Activated T-cell treated with anti-CD3 and anti-CD28 coated beads, Interleukin-2, amount 50 U/mL, for 4 hours (primary cell): ENCODE data around the gene MOXD1. TPM values are rescaled to one million over a fixed set of nuclear protein-coding genes. Genes with fewer than 3 reads are reported as not detected.

ENCODE experiments used
- ATAC-seq, 2 donors: fragments of 200-7000 bp; cut with Tn5 transposase; one replicate each; pipeline ENCODE4 v1.10.0; 2021
- DNase-seq: peaks from one replicate; pipeline ENCODE4 v3.0.0-alpha.2; 2020
- H3K27me3 Mint-ChIP-seq: one replicate; pipeline ENCODE4 v1.8.0; 2021; ENCODE audit warnings: low read depth, mixed read lengths
- H3K36me3 Mint-ChIP-seq: one replicate; pipeline ENCODE4 v1.8.0; 2022; ENCODE audit warnings: mixed read lengths; ENCODE audit not compliant: insufficient read depth
- H3K4me1 Mint-ChIP-seq: one replicate; pipeline ENCODE4 v1.8.0; 2021; ENCODE audit warnings: low read depth, mixed read lengths
- H3K4me3 Mint-ChIP-seq: one replicate; pipeline ENCODE4 v1.8.0; 2021; ENCODE audit warnings: mild to moderate bottlenecking, moderate library complexity, mixed read lengths
- H3K9me3 Mint-ChIP-seq: one replicate; pipeline ENCODE4 v1.8.0; 2021; ENCODE audit warnings: mixed read lengths
- total RNA-seq, 3 donors: library from RNA; stranded (reverse); gene quantifications; one replicate each; pipeline ENCODE4 v1.2.1, GENCODE V29; 2021

The MOXD1 gene
- total RNA-seq, 3 donors from 2014 or later = not detected

DNA sequence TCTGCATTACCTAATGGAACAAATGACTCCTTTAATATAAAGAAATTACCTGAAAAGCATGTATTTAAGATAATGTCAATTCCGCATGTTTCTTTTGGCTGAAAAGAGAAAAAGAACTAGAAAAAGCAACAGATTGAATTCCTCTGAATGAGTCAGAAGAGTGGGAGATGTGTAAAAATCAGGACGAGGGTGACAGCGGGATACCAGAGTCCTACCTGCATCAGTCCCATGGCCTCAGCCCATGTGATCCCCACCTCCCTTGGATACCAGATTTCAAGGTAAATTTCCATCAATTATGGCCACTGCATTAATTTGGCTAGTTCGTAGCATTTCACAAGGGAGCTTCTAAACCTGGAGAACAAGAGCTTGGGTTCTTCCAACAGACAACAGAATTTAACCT lies 10.0 kb upstream of the MOXD1 start:
- Mint-ChIP-seq H3K4me1 (no peaks in the 10 kb centered on the region), H3K4me3 (no peak overlapping the region), H3K36me3 (no peaks in the 10 kb centered on the region), H3K27me3 (peaks cover 27% of the 10 kb centered on the region), H3K9me3 (no peaks in the 10 kb centered on the region)
- DNase-seq (no peak), ATAC-seq (no peak)

DNA sequence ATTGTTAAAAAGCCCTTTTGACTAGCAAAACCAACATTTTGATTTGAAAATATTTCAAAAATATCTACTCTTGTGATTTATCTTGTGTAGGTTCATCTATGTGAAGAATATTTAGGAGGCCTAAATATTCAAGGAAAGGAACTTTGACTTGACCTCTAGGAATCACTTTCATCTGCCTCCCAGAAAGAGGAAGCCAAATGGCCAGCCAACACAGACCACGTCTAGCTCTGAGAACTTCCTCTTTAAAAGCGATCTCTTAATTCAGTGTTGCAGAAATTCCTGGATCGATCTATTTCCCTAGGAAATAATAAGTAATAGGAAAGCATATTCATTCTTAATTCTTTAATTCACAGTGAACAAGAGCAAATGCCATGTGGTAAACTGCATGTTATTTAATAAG lies 9.6 kb upstream of the MOXD1 start:
- H3K36me3 Mint-ChIP-seq = no peaks in the 10 kb centered on the region
- no peaks in the 10 kb centered on the region for H3K4me1 Mint-ChIP-seq
- H3K4me3 Mint-ChIP-seq = no peak overlapping the region
- DNase-seq (no peak), ATAC-seq (no peak)
- no peaks in the 10 kb centered on the region for H3K9me3 Mint-ChIP-seq
- H3K27me3 Mint-ChIP-seq = peaks cover 27% of the 10 kb centered on the region

DNA sequence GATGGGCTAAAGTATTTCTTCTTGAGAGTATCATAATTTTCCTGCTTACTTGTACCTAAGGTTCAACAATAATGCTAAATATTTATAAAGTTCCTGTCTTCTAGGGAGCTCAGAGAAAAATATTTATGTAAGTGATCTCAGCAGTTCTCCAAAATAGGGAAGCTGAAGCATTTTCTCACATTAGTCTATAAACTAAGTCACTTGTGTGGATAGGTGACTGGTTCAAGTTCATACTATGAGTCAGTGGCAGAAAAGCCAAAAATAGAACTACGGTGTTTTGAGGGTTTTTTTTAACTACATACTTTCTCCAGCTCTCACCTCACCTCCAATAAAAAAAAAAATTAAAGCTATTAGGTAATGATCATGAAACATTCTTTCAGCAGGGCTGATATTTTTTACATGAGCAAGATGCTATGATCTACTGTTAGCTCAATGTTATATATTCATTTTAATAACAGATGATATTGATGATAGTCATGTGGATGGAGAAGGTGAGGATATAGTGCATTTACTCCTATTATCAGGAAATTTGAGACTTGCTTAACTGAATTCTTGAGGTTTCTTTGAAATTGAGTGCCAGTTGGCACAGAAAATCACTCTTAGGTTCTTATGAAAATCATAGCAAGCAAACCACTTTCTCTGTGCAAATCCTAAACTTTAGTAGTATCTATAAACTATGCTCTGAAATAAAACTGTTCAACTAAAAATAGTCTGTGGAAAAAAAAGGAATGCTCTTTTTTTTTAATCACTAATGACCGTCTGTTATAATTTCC lies 4.1 kb upstream of the MOXD1 start:
- H3K27me3 Mint-ChIP-seq = peaks cover 46% of the 10 kb centered on the region

DNA sequence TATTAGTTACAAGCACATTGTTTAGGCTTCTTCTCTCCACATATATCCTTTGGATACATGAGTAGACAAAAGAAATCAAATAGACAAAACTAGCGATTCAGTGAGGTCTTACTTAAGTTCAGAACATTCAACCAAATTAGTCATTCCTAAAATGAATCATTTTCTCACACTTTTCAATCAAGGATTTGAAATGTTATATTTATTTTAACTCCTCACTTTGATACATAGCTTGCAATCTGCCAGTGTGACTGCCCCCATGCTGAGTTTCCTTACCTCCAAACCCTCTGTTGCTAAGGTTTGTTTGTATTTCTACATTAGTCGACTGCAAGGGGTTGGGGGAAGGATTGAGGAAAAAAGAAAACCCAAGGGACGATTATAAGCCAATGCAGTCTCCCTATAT lies 3.5 kb upstream of the MOXD1 start:
- peaks cover 11% of the 10 kb centered on the region for H3K4me1 Mint-ChIP-seq
- H3K36me3 Mint-ChIP-seq = no peaks in the 10 kb centered on the region
- peak in 1 of 2 donors; percentile 26 for ATAC-seq
- H3K27me3 Mint-ChIP-seq = peaks cover 49% of the 10 kb centered on the region
- no peak for DNase-seq
- H3K4me3 Mint-ChIP-seq = no peak overlapping the region
- no peaks in the 10 kb centered on the region for H3K9me3 Mint-ChIP-seq

More for the DNA sequence above, 4.1 kb upstream of the MOXD1 start:
- Mint-ChIP-seq H3K36me3 (no peaks in the 10 kb centered on the region), H3K4me1 (peaks cover 9% of the 10 kb centered on the region), H3K4me3 (no peak overlapping the region), H3K9me3 (no peaks in the 10 kb centered on the region)
- DNase-seq = no peak
- ATAC-seq = peak in 1 of 2 donors; percentile 32

DNA sequence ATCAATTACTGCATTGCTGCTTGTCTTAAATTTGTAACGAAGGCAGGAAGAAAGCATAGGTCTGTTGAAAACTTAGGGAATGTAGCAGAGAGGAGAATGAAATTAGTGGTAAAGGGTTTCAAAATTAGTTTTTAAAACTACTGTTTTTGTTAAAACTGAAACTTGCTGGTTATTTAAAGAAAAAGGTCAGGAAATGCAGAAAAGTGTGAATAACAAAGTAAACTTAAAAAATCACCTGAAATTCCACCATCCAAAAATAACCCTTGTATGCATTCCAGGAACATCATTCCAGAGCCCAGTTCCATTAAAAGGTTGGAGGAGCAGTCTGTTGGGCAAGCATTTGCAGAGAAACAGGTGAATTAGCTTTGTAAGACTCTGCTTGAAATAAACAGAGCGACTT lies 3.1 kb upstream of the MOXD1 start:
- ATAC-seq (no peak), DNase-seq (no peak)
- Mint-ChIP-seq H3K36me3 (no peaks in the 10 kb centered on the region), H3K9me3 (no peaks in the 10 kb centered on the region), H3K27me3 (peaks cover 51% of the 10 kb centered on the region), H3K4me1 (peaks cover 11% of the 10 kb centered on the region), H3K4me3 (no peak overlapping the region)

DNA sequence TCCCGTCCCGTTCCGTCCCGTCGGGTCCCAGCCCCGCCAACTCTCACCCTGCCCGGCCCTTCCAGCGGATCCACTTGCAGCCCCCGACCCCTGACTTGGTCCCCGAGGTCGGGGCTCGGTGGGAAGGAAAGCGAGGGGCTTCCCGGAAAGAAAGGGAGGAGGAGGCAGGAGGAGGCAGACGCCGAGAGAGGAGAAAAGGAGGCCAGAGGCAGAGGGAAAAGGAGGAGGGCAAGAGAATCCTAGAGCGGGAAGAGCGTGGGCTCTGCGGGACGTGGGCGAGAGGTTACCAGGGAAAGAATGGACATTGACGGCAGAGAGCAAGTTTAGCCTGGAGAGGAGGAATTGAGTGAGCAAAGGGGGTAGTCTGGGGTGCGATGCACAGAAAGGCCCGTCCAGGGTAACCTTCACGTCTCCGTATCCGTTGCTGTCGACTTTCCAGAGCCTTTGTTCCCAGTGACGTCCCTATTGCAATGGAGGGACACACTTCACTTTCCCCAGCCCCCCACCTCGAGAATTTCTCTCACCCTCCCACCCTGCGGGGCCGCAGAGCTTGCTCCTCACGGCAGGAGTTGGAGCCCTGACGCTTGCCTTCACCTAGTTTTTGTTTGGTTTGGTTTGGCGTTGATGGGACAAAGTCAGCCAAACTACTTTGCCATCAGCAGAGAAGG lies 477 bp upstream of the MOXD1 start:
- DNase-seq = no peak
- Mint-ChIP-seq H3K36me3 (no peaks in the 10 kb centered on the region), H3K4me1 (peaks cover 11% of the 10 kb centered on the region), H3K4me3 (peak overlapping the region; percentile 35), H3K9me3 (no peaks in the 10 kb centered on the region), H3K27me3 (peaks cover 53% of the 10 kb centered on the region)
- no peak for ATAC-seq

DNA sequence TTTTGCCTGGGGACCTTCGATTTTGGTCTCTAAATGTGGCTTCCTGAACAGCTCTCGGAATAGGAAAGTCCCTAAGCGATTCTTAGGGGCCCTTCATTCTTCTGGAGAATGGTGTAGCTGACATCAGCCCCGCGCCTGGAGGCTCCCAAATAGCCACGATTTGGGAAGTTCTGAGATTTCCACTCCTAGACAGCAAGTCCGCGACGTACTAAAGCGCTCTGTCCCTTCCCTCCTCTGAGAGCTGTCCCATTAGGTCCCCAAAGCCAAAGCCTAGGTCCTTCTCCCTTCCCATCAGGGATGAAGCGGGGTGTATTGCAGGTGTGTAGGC lies 756 bp downstream of the MOXD1 start:
- H3K4me1 Mint-ChIP-seq = peaks cover 11% of the 10 kb centered on the region
- H3K4me3 Mint-ChIP-seq = peak overlapping the region; percentile 58
- no peaks in the 10 kb centered on the region for H3K36me3 Mint-ChIP-seq

DNA sequence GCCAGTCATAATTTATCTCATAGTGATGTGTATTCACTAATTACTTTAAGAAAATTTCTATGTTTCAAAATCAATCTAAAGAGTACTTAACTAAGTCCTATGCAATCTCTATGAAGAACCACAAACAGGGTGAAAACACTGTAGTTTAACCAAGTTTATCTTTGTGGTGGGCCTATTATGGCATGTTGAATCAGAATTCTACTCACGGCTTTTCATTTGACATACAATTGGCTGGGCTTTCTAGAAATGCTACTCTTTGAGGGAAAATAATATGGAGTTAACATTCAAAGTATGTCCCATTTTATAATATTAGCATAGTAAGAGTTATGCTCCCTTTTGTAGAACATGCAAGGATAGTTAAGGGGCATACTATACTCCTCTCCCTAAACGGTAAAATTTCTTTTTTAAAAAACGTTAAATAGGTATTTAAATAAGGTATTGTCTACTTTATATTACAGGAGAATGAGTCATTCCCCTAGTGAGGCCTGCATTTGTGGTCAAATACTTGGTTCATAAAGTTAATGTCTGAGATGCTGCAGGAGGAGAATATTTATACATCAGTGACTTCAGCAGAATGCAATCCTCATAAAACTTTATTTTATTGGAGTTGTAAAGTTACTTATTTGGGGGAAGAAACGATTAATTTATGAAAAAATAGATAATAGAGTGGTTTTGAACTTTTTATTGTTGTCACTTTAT lies 1.8 kb downstream of the MOXD1 start:
- Mint-ChIP-seq H3K4me3 (no peak overlapping the region), H3K27me3 (peaks cover 53% of the 10 kb centered on the region), H3K4me1 (peaks cover 11% of the 10 kb centered on the region)

More for the DNA sequence above, 756 bp downstream of the MOXD1 start:
- DNase-seq = no peak
- no peak for ATAC-seq
- peaks cover 7% of the 10 kb centered on the region for H3K9me3 Mint-ChIP-seq
- peaks cover 56% of the 10 kb centered on the region for H3K27me3 Mint-ChIP-seq

DNA sequence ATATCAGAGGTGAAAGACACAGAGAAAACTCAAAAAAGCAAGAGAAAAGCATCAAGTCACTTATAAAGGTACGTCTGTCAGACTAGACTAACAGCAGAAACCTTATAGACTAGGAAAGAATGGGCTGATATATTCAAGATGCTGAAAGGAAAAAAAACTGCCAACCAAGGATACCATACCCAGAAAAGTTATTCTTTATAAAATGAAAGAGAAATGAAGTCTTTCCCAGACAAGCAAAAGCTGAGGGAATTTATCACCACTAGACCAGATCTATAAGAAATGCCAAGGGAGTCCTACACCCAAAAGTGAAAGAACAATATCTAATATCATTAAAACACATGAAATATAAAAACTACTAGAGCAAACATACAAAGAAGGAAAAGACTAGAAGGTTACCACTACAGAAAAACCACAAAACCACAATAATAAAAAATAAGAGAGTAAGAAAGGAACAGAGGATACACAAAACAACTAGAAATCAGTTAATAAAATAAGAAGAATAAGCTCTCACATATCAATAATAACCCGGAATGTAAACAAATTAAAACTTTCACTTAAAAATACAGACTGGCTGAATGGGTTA lies 6.2 kb downstream of the MOXD1 start:
- DNase-seq (no peak), ATAC-seq (no peak)
- Mint-ChIP-seq H3K27me3 (peaks cover 33% of the 10 kb centered on the region), H3K4me3 (no peak overlapping the region), H3K36me3 (no peaks in the 10 kb centered on the region), H3K9me3 (peaks cover 29% of the 10 kb centered on the region), H3K4me1 (peaks cover 1% of the 10 kb centered on the region)

More for the DNA sequence above, 1.8 kb downstream of the MOXD1 start:
- ATAC-seq = no peak
- no peak for DNase-seq
- peaks cover 17% of the 10 kb centered on the region for H3K9me3 Mint-ChIP-seq
- H3K36me3 Mint-ChIP-seq = no peaks in the 10 kb centered on the region

DNA sequence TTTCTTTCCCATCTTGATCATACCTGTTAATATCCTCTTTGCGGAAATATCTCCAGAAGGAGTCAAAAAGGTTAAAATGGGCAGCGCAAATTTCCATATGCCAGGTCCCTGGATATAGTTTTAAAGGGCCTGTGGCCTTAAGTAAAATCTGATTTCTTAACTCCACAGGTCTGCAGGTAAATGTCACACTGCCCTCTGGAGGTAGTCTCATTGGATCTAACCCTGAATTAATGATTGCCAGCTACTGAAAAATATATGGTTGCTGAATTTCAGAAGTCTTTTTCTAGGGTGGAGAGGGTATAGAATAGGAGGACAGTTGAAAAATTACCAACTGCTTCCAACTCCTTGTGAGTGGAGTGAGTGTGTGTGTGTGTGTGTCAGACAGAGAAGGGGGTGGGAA lies 8.5 kb downstream of the MOXD1 start:
- Mint-ChIP-seq H3K27me3 (peaks cover 17% of the 10 kb centered on the region), H3K4me1 (no peaks in the 10 kb centered on the region), H3K4me3 (no peak overlapping the region), H3K36me3 (no peaks in the 10 kb centered on the region), H3K9me3 (peaks cover 29% of the 10 kb centered on the region)
- no peak for ATAC-seq
- no peak for DNase-seq

DNA sequence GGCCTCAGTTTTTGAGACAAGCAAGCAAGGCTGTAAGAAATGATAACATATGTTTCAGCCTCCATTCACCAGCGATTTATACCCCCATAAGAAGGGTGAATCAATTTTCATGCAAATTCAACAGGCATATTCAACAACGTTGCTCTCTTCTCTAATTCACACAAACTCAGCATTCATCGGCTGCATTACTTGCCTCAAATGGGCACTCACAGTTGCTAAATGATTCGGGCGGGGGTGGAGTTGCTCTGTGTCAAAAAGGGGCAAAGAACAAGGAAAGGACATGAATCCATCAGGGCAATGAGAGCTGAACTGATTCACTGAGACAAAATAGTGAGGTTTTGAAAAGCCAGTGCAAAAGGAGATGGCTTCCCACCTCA lies 9.0 kb downstream of the MOXD1 start:
- DNase-seq = no peak
- Mint-ChIP-seq H3K9me3 (peaks cover 29% of the 10 kb centered on the region), H3K27me3 (peaks cover 13% of the 10 kb centered on the region), H3K4me1 (no peaks in the 10 kb centered on the region), H3K4me3 (no peak overlapping the region), H3K36me3 (no peaks in the 10 kb centered on the region)
- ATAC-seq = no peak

DNA sequence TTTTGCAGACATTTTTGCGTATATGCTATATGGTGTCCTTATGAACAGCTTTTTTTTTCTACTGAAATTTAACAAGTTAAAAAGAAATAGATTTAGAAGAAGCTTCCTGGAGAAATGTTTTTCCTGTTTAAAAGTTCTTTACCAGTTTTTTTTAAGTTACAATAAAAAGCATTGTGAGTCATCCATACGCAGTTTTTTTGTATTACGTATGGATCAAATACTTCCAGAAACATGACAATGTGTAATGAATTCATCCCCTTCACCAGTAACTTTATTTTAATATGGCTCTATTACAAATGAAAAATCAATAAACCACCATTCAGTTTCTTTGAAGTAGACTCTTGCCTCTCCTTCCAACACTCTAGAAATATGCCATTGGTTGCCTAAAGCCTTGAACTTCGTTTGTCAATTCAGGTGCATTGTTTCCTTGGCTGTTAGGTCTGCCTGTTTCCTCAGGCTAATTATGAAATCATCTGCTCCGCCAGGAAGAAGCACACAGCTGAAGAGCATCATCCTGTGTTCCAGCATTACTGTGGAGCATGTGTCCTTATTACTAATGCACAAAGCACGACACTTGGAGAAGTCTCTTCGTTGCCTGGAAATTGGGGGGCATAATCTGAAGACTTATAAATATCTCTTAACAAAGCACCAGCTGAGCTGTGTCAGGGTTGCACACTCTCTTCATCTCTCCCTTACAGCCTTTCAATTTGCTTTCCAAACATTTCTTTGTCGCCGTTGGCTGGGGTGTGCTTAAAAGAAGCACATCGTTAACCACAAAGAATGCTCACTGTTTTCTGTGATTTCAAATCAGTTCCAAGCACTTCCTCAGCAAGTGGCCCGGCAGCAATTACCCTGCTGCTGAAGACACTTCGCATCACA lies 9.6 kb downstream of the MOXD1 start:
- Mint-ChIP-seq H3K4me3 (no peak overlapping the region), H3K27me3 (peaks cover 15% of the 10 kb centered on the region), H3K9me3 (peaks cover 29% of the 10 kb centered on the region), H3K4me1 (no peaks in the 10 kb centered on the region), H3K36me3 (no peaks in the 10 kb centered on the region)
- DNase-seq = no peak
- ATAC-seq = no peak

DNA sequence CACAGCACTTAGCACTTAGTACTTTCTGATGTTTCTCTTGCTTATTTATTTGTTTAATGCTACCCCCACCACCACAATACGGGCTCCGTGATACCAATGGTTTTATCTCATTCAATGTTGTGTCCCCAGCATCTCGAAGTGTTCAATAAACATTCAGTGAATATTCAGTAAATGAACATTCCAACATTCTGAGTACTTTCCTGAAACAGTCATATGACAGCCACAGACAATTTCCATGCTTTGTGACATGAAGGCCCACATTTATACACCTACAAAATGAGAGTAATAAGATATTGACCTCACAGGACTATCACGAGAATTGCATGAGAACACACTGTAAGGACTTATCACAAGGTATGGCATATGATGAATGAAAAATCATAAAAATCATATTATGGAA lies 10.8 kb downstream of the MOXD1 start:
- DNase-seq (no peak), ATAC-seq (no peak)
- Mint-ChIP-seq H3K4me1 (no peaks in the 10 kb centered on the region), H3K4me3 (no peak overlapping the region), H3K9me3 (peaks cover 21% of the 10 kb centered on the region), H3K36me3 (no peaks in the 10 kb centered on the region), H3K27me3 (peaks cover 12% of the 10 kb centered on the region)

DNA sequence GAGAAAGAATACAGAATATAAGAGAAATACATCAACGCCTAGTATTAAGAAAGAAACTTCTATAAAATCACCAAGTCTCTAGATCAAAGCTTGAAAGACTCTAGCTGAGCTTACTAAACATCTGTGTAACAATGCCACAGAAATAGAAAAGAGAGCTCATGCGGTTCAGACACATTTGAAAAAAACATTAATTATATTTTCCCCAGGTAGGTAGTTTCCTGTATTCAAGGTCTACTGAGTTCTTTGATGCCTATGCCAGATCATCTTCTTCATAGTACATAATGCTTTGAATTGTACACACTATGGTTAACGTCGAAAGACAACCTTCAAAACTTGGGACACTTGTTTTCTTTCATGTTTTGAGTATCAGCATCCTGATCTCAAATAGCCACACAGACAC lies 11.3 kb downstream of the MOXD1 start:
- H3K9me3 Mint-ChIP-seq = peaks cover 17% of the 10 kb centered on the region
- no peak overlapping the region for H3K4me3 Mint-ChIP-seq
- H3K4me1 Mint-ChIP-seq = no peaks in the 10 kb centered on the region
- DNase-seq (no peak), ATAC-seq (no peak)
- H3K36me3 Mint-ChIP-seq = no peaks in the 10 kb centered on the region
- peaks cover 14% of the 10 kb centered on the region for H3K27me3 Mint-ChIP-seq
